ENCODE data around the gene SLC39A11. TPM values are rescaled to one million over a fixed set of nuclear protein-coding genes. Genes with fewer than 3 reads are reported as not detected.

SLC39A11 gene
- total RNA-seq, 1 experiment from 2014 or later, result 15.2 TPM

DNA sequence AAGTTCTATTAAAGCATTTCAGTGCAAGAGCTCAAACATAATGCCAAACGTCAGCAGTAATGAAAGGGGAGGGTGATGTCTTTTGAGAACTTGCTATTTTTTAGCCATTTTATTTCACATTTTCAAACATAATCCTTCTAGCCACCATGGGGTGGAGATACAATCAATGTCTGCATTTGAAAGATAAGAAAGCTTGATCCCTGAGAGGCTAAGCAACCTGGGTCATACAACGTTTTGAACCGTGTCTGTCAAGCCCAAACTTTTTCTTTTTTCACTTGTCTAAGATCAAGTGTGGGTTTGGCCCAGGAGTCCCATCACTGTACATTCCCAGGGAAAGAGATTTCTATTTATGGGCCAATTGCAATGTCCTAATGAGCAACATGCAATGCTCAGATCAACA, 331.1 kb downstream of the SLC39A11 start:
- no peaks in the 10 kb centered on the region for H3K79me1 ChIP-seq (ENCODE audit: insufficient read depth, low read depth, low read length, poor library complexity, severe bottlenecking)
- Mint-ChIP-seq H3K9me3 (peaks cover 2 to 4% of the 10 kb centered on the region in 2 experiments), H3K4me1 (peaks cover 4 to 6% of the 10 kb centered on the region in 2 experiments), H3K4me3 (no peak overlapping the region), H3K27ac (no peak overlapping the region), H3K36me3 (ENCODE audit: insufficient read depth in 1 of 3, low read depth in 3 of 3) (peaks cover 0 to 2% (median under 1%) of the 10 kb centered on the region in 3 experiments; a peak in 3 of 7 replicates), H3K27me3 (ENCODE audit: low read depth) (peaks cover 70% of the 10 kb centered on the region)
- H4K20me1 ChIP-seq (ENCODE audit: control insufficient read depth, insufficient read depth, insufficient read length), result no peaks in the 10 kb centered on the region
- no CpG with 5 or more reads among the region's 3 CpGs for WGBS (ENCODE audit: extremely low coverage, insufficient read length, low lambda C conversion rate)
- H3K27ac ChIP-seq (ENCODE audit: insufficient read length, low read depth, low read length), result no peak overlapping the region
- DNase-seq, result no peak
- H2BK20ac ChIP-seq (ENCODE audit: low read depth, low read length, poor library complexity, severe bottlenecking), result no peak overlapping the region
- H2BK15ac ChIP-seq (ENCODE audit: low read depth, low read length), result no peak overlapping the region
- no peak overlapping the region for H2BK120ac ChIP-seq (ENCODE audit: low read depth, low read length, poor library complexity, severe bottlenecking)
- no peak overlapping the region for H2BK12ac ChIP-seq (ENCODE audit: insufficient read length, low read depth, low read length)
- TF ChIP-seq, protein P1, sequence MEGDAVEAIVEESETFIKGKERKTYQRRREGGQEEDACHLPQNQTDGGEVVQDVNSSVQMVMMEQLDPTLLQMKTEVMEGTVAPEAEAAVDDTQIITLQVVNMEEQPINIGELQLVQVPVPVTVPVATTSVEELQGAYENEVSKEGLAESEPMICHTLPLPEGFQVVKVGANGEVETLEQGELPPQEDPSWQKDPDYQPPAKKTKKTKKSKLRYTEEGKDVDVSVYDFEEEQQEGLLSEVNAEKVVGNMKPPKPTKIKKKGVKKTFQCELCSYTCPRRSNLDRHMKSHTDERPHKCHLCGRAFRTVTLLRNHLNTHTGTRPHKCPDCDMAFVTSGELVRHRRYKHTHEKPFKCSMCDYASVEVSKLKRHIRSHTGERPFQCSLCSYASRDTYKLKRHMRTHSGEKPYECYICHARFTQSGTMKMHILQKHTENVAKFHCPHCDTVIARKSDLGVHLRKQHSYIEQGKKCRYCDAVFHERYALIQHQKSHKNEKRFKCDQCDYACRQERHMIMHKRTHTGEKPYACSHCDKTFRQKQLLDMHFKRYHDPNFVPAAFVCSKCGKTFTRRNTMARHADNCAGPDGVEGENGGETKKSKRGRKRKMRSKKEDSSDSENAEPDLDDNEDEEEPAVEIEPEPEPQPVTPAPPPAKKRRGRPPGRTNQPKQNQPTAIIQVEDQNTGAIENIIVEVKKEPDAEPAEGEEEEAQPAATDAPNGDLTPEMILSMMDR (conservative IDR thresholded peaks at IDR 0.05), result no peak
- no peak overlapping the region for H3K9ac ChIP-seq (ENCODE audit: extremely low read depth, insufficient read length, low read length)
- no peak overlapping the region for H3K23ac ChIP-seq (ENCODE audit: insufficient read length, low read depth, low read length)
- peaks cover 23% of the 10 kb centered on the region; the same call in 1 of the 2 replicates for H3K27me3 ChIP-seq (ENCODE audit: insufficient read depth, low read length)
- H2BK5ac ChIP-seq (ENCODE audit: insufficient read length, low read length), result no peak overlapping the region
- H4K5ac ChIP-seq (ENCODE audit: insufficient read length, low read depth, low read length), result no peak overlapping the region
- H3K18ac ChIP-seq (ENCODE audit: insufficient read length, low read depth, low read length), result no peak overlapping the region
- H3K4me2 ChIP-seq (ENCODE audit: insufficient read depth, insufficient read length, low read length), result no peak overlapping the region
- no peak overlapping the region for H2AK5ac ChIP-seq (ENCODE audit: insufficient read length, low read length)
- H2AFZ ChIP-seq (ENCODE audit: low read length), result no peak overlapping the region
- no peak overlapping the region for H3K4ac ChIP-seq (ENCODE audit: low read depth, low read length)
- H3K23me2 ChIP-seq (ENCODE audit: insufficient read length, low read depth, low read length, poor library complexity, severe bottlenecking), result no peaks in the 10 kb centered on the region
- peaks cover 6% of the 10 kb centered on the region for H3K9me3 ChIP-seq (ENCODE audit: control insufficient read depth, low read depth, low read length)
- H3K79me2 ChIP-seq (ENCODE audit: insufficient read depth, low read length), result no peaks in the 10 kb centered on the region
- no peak overlapping the region for H4K91ac ChIP-seq (ENCODE audit: insufficient read length, low read depth, low read length)
- no peak overlapping the region for H3T11ph ChIP-seq (ENCODE audit: low read length)
- H4K8ac ChIP-seq (replicated peaks; ENCODE audit: insufficient read length, low read depth, low read length), result no peak overlapping the region
- no peak overlapping the region for H3K14ac ChIP-seq (ENCODE audit: insufficient read depth, low read length)
- no peaks in the 10 kb centered on the region for H3K4me1 ChIP-seq (ENCODE audit: insufficient read depth, low read length)
- H3K56ac ChIP-seq (ENCODE audit: insufficient read length, low read depth, low read length), result no peak overlapping the region
